Activated CD4-positive, alpha-beta T cell treated with anti-CD3 and anti-CD28 coated beads for 48 hours (primary cell): ENCODE measurements around the gene NID1.

Experiments used
- DNase-seq: peaks from one replicate; pipeline ENCODE4 v3.0.0-alpha.2; 2020

Gene NID1

GRCh38 chr1:236063551-236063918, 1.4 kb downstream of the NID1 start:
- no peak for DNase-seq

- DNase-seq: no peak
Measured at GRCh38 chr1:236060286-236060685, 4.6 kb downstream of the NID1 start.

GRCh38 chr1:236059011-236059410, 5.9 kb downstream of the NID1 start:
- DNase-seq: no peak

GRCh38 chr1:236058141-236058934, 6.6 kb downstream of the NID1 start:
- no peak for DNase-seq

- no peak for DNase-seq
Measured at GRCh38 chr1:236057546-236057945, 7.3 kb downstream of the NID1 start.

- no peak for DNase-seq
Measured at GRCh38 chr1:236052232-236052993, 12.5 kb downstream of the NID1 start.

- no peak for DNase-seq
Measured at GRCh38 chr1:236051242-236051791, 13.6 kb downstream of the NID1 start.

- DNase-seq: no peak
Measured at GRCh38 chr1:236045771-236046170, 19.1 kb downstream of the NID1 start.

GRCh38 chr1:236044341-236044740, 20.5 kb downstream of the NID1 start:
- DNase-seq: no peak

- DNase-seq: no peak
Measured at GRCh38 chr1:236041631-236042618, 23.0 kb downstream of the NID1 start.

GRCh38 chr1:236039740-236040685, 24.9 kb downstream of the NID1 start:
- no peak for DNase-seq

GRCh38 chr1:236038034-236038433, 26.9 kb downstream of the NID1 start:
- no peak for DNase-seq

GRCh38 chr1:236035681-236036101, 29.2 kb downstream of the NID1 start:
- no peak for DNase-seq

GRCh38 chr1:236033336-236033735, 31.6 kb downstream of the NID1 start:
- no peak for DNase-seq

GRCh38 chr1:236030534-236030933, 34.4 kb downstream of the NID1 start:
- DNase-seq: no peak

- DNase-seq: no peak
Measured at GRCh38 chr1:236029428-236029940, 35.4 kb downstream of the NID1 start.

- no peak for DNase-seq
Measured at GRCh38 chr1:236027104-236027503, 37.8 kb downstream of the NID1 start.

GRCh38 chr1:236025836-236026235, 39.1 kb downstream of the NID1 start:
- DNase-seq: no peak

- no peak for DNase-seq
Measured at GRCh38 chr1:236024641-236025040, 40.2 kb downstream of the NID1 start.

- no peak for DNase-seq
Measured at GRCh38 chr1:236023926-236024565, 40.8 kb downstream of the NID1 start.
